Psoas muscle (tissue), 8 donors: ENCODE data around the gene NKX1-1. TPM values are rescaled to one million over a fixed set of nuclear protein-coding genes. Genes with fewer than 3 reads are reported as not detected.

Source experiments
- ATAC-seq, 4 donors: fragments of 200-7000 bp; cut with Tn5 transposase; one replicate each; pipeline ENCODE4 v1.9.1; 2020; ENCODE audit warnings: moderate library complexity in 3 of 4, mild to moderate bottlenecking in 2 of 4
- DNase-seq, 2 donors: peaks; one replicate each; pipeline ENCODE4 v3.0.0-alpha.2; 2020
- H3K27ac ChIP-seq: fragments of 200-600 bp; one replicate; pipeline ENCODE4 v1.8.0; 2022
- H3K27me3 ChIP-seq, 3 donors: fragments of 200-600 bp in 1 of 3; one replicate each; pipeline versions ENCODE4 v1.6.1 to v1.8.0; 2013 to 2022; ENCODE audit warnings: low read length in 2 of 3, mild to moderate bottlenecking in 2 of 3, moderate library complexity in 1 of 3; ENCODE audit not compliant: insufficient read depth in 3 of 3
- H3K36me3 ChIP-seq, 2 donors: fragments of 200-600 bp in 1 of 2; one replicate each; pipeline versions ENCODE4 v1.6.1 to v1.8.0; 2013 to 2022; ENCODE audit warnings: low read depth in 1 of 2, mild to moderate bottlenecking in 1 of 2, moderate library complexity in 1 of 2; ENCODE audit not compliant: insufficient read depth in 1 of 2
- H3K4me1 ChIP-seq: fragments of 200-600 bp; one replicate; pipeline ENCODE4 v1.8.0; 2022
- H3K4me3 ChIP-seq: fragments of 200-600 bp; one replicate; pipeline ENCODE4 v1.8.0; 2022; ENCODE audit warnings: mild to moderate bottlenecking
- H3K9me3 ChIP-seq: fragments of 200-600 bp; one replicate; pipeline ENCODE4 v1.8.0; 2022
- WGBS, 3 donors: extraction: QIAGEN DNeasy Blood & Tissue Kit; methylation state at CpG; one replicate each; pipeline versions ENCODE4 v1.1.6 to v1.1.7; 2013; 5-methylcytosine and 5-hydroxymethylcytosine counted together
- intact Hi-C, 2 donors: fragments of 100-400 bp; cut with DNase I; formaldehyde crosslinking; loops; one replicate each; pipeline versions ENCODE4 v1.11.0 to v1.14.2; 2022
- polyA plus RNA-seq, 3 donors: library from polyadenylated mRNA; stranded (reverse); fragments of 200-250 nt; gene quantifications; one replicate each; pipeline ENCODE4 v1.2.3, GENCODE V29; 2013
- total RNA-seq, 4 donors: library from RNA; stranded (reverse); fragmentation: NEBNext Ultra II Directional in 2 of 4; extraction: Animal tissue kit (Norgen Biotek cat#: 25700) in 2 of 4; gene quantifications; one replicate each; pipeline versions ENCODE4 v1.2.1 to v1.2.4, GENCODE V29; 2021 to 2023
- TF ChIP-seq, protein P1 (sequence below): fragments of 200-600 bp; IDR thresholded peaks from one replicate; pipeline ENCODE4 v1.8.0; 2022; ENCODE audit warnings: antibody characterized with exemption
- donor health status: healthy with polysubstance abuse.
- donor health status: DM: no; HTN: no; CAD: no; lungs with moderate emphysema.
- donor health status: Bipolar disorder and iron deficiency.
- donor health status: healthy.
- donor health status: DM: yes; HTN: yes; CAD: no.
- donor health status: DM: no; HTN: no; CAD: no.
- donor health status: DM: no; HTN: no; CAD: no.
- donor health status: DM: yes; HTN: yes; CAD: no.

NKX1-1 gene
- total and polyA plus RNA-seq, 7 donors: not detected

DNA sequence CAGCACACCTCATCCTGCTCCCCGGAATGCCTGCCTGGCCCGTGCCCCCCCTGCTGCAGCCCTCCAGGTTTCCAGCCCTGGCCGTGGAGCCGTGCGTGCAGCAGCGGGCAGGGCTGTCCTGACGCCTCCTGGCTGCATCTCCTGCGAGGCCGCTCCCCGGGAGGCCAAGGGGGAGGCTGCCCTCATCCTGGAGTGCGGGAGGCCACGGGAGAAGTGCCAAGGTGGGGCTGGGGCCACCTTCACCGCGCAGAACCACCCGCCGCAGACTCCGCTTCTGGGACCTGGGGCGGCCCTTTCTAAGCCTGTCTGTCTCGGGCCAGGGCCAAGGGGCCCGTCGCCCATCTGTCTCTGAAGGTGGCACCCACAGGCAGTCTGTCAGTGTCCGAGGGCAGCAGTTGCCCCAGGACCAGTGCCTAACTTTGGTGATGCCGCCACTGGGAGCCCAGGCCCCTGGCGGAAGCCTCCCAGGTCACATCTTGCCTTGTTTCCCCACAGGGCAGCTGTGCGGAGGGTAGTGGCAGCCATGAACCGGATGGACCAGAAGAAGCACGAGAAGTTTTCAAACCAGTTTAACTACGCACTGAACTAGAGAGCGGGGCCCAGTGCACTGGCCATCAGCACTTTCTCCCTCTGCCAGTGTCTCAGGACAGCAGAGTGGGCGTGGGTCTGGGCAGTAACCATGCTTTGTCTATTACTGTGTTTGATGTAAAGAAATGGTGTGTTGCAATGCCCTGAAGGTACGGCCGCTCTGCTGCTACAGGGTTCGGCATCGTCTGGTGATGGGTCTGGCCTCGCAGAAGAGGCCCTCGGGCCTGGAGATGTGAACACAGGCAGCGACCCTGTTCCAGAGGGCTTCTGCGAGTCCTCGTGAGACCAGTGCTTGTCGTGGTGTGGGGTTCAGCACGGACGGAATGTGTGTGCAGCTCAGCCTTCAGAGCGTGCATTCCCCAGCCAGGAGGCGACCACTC is 20.6 kb downstream of the NKX1-1 start:
- TF ChIP-seq, protein P1, sequence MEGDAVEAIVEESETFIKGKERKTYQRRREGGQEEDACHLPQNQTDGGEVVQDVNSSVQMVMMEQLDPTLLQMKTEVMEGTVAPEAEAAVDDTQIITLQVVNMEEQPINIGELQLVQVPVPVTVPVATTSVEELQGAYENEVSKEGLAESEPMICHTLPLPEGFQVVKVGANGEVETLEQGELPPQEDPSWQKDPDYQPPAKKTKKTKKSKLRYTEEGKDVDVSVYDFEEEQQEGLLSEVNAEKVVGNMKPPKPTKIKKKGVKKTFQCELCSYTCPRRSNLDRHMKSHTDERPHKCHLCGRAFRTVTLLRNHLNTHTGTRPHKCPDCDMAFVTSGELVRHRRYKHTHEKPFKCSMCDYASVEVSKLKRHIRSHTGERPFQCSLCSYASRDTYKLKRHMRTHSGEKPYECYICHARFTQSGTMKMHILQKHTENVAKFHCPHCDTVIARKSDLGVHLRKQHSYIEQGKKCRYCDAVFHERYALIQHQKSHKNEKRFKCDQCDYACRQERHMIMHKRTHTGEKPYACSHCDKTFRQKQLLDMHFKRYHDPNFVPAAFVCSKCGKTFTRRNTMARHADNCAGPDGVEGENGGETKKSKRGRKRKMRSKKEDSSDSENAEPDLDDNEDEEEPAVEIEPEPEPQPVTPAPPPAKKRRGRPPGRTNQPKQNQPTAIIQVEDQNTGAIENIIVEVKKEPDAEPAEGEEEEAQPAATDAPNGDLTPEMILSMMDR: no peak
- Histone ChIP-seq H3K4me3 (no peak overlapping the region), H3K36me3 (peaks cover 0 to 45% of the 10 kb centered on the region in 2 donors), H3K27ac (no peak overlapping the region), H3K4me1 (no peaks in the 10 kb centered on the region), H3K27me3 (no peaks in the 10 kb centered on the region), H3K9me3 (no peaks in the 10 kb centered on the region)
- 93 to 96% (median 96%) methylated on average over 37 to 44 of the region's 44 CpGs for WGBS, 3 donors
- DNase-seq: peak in 1 of 2 donors; percentile 8
- ATAC-seq: no peak
- intact Hi-C loops: no loop called here

DNA sequence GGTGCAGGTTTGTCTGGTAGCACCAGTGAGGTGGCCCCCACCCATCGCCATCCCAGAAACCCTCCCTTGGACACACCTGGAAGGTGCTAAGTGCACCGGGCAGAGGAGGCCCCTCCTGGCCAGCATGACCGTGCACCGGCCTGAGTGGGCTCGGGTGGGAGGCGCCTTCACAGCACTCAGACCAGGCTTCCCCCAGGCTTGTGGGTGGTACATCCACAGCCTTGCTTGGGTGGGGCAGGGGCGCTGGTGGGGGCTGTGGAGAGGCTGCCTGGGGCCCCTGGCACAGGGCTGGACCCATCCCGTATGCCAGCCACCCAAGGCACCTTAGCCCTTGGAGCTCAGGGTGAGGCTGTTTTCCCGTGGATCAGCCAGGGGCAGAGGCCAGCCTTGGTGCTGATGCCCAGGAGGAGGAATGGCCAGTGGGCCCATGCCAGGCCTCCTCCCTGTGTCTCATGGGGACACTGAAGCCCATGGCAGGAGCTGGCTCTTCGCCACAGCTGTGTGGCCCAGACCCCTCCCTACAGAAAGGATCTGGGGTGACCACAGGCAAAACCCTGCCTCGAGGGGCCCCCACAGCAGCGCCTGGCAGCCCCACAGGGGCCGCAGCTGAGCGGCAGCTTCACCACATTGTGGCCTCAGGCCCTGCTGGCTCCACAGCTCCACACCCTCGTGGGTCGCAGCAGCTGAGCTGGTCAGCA is 21.4 kb downstream of the NKX1-1 start:
- H3K4me1 ChIP-seq: no peaks in the 10 kb centered on the region
- DNase-seq (peak in 1 of 2 donors; percentile 8), ATAC-seq (no peak)
- intact Hi-C loops: no loop called here
- no peak overlapping the region for H3K4me3 ChIP-seq
- H3K27ac ChIP-seq: no peak overlapping the region
- WGBS, 3 donors: 90 to 93% (median 92%) methylated on average over 15 to 16 of the region's 16 CpGs
- H3K36me3 ChIP-seq: peaks cover 0 to 47% of the 10 kb centered on the region in 2 donors
- no peaks in the 10 kb centered on the region for H3K27me3 ChIP-seq
- TF ChIP-seq, protein P1: no peak
- H3K9me3 ChIP-seq: no peaks in the 10 kb centered on the region

GRCh38 chr4:1383728-1384591 is 22.3 kb downstream of the NKX1-1 start:
- Histone ChIP-seq H3K9me3 (no peaks in the 10 kb centered on the region), H3K27me3 (no peaks in the 10 kb centered on the region), H3K36me3 (peaks cover 0 to 47% of the 10 kb centered on the region in 2 donors), H3K4me1 (no peaks in the 10 kb centered on the region), H3K4me3 (no peak overlapping the region), H3K27ac (no peak overlapping the region)
- intact Hi-C loops: no loop called here
- ATAC-seq (no peak), DNase-seq (peak in 1 of 2 donors; percentile 12)
- TF ChIP-seq, protein P1: no peak
- 90 to 94% (median 91%) methylated on average over 33 to 34 of the region's 34 CpGs for WGBS, 3 donors
